Stimulated activated CD4-positive, alpha-beta T cell treated with anti-CD3 and anti-CD28 coated beads, Interleukin-15, amount 100 ng/mL, for 48 hours (primary cell): ENCODE data around the gene CPA5.

ENCODE experiments used
- DNase-seq, 2 donors: peaks; one replicate each; pipeline ENCODE4 v3.0.0-alpha.2; 2020; ENCODE audit warnings: low read depth in 2 of 2

The CPA5 gene

DNA sequence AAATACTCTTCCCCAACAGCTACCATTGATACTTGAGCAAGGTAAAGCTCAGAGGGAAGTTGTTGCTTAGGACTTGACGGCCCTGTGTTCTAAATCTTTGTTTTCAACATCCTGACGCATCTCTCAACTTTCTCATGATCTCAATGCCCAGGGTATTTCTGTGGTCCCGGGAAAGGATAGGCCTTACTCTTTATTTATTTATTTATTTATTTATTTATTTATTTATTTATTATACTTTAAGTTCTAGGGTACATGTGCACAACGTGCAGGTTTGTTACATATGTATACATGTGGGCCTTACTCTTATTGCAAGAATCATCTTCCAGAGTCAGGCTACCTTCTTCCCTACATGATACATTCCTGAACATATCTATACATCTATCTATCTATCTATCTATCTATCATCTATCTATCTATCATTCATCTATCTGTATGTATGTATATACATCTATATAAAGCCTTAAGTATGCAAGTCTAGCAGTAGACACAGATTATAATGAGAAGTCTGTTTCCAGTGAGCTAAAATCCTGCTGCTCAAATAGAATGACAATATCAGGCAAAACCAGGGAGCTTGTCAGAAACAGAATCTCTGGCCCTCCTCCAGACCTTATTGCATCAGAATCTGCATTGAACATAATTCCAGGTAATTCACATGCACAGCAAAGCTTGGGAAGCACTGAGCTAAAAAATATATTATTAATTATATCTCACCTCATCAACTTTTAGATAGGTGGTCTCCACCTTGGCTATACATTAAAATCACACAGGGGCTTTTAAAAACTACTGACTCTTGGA, 12.2 kb upstream of the CPA5 start:
- DNase-seq, result no peak

GRCh38 chr7:130333832-130334231, 10.8 kb upstream of the CPA5 start:
- no peak for DNase-seq

GRCh38 chr7:130334274-130334673, 10.3 kb upstream of the CPA5 start:
- DNase-seq, result no peak

GRCh38 chr7:130337410-130337971, 7.1 kb upstream of the CPA5 start:
- no peak for DNase-seq

- DNase-seq, result no peak
Measured at GRCh38 chr7:130338233-130338632, 6.4 kb upstream of the CPA5 start.

DNA sequence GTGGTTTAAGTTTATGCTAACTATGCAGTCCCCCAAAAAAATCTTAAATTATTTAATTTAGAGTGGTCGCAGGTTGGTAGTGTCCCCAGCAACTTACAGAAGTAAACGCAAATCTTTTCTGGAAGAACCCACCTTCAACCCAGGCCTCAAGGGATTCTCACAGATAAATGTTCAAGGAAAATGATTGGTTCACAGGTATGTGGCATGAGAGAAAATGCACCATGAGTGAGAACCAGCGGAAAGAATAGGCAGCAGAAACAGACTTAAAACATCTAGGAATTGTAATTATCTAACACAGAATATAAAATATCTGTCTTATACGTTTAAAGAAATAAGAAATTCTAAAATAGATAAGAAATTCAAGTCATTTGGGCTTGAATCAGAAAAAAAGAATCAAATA, 2.7 kb upstream of the CPA5 start:
- DNase-seq, result no peak

DNA sequence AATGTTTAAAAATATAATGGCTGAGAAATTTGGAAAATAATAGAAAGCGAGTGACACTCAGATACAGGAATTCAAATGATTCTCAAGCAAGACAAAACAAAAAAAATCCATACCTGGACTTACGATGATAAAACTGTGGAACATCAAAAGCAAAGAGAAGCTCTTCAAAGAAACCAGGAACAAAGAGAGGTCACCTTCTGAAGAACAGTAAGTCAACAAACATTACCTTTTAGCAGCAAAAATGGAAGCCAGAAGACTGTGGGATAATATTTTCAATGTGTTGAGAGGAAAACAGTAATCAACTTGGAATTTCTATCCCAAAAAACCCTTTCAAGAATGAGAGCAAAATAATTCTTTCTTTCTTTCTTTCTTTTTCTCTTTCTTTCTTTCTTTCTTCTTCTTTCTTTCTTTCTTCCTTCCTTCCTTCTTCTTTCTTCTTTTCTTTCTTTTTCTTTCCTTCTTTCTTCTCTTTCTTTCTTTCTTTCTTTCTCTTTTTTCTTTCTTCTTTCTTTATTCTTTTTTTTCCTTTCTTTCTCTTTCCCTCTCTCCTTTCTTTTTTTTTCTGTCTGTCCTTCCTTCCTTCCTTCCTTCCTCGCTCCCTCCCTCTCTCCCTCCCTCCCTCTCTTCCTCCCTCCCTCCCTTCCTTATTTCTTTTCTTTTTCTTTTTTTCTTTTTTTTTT, 1.8 kb upstream of the CPA5 start:
- DNase-seq, result no peak

- DNase-seq, result no peak
Measured at GRCh38 chr7:130345136-130345535, 520 bp downstream of the CPA5 start.

DNA sequence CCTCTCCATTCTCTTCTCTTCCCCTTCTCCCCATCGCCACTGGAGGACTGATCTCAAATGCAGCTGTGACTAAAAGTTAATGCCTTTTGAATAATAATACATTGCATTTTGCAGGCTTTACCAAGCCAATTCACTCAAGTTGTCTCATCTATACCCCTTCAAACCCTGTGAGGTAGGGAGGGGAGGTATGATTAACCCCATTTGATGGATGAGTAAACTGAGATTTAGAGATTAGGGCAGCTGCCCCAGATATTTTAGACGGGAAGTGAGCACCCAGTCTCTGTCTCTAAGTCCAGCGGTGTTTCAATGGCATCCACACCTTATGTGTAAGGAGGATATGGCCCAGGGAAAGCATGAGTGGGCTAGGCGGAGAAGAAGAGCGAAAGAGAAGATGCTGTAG, 1.1 kb downstream of the CPA5 start:
- DNase-seq, result no peak

DNA sequence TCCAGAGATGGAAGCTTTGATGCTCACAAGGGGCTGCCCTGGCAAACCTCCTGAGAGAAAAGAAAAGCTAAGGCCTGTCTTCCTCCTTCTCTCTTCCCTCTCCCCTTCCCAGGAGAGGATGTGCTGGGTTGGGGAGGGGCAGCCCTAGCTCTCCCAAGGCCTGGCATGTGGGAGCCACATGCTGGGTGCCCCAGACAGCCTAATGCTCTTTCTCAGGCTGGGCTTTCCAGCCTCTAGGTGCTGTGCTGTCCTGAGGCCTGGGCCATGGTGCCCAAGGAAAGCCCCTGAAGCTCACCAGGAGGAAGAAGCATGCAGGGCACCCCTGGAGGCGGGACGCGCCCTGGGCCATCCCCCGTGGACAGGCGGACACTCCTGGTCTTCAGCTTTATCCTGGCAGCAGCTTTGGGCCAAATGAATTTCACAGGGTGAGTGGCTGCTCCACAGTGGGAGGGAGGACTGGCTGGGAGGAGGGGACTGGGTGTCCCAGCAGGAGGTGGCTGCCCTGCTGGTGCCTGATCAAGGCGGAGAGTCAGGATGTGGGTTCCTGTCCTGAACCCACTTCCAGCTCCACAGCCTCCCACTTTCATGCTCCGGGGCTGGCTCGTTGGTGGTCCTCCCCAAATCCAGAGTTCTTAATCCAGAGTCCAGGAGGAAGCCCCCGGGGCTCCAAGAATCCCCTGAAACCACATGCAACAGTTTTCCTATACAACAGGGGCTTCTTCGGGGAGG, 1.7 kb downstream of the CPA5 start:
- no peak for DNase-seq

DNA sequence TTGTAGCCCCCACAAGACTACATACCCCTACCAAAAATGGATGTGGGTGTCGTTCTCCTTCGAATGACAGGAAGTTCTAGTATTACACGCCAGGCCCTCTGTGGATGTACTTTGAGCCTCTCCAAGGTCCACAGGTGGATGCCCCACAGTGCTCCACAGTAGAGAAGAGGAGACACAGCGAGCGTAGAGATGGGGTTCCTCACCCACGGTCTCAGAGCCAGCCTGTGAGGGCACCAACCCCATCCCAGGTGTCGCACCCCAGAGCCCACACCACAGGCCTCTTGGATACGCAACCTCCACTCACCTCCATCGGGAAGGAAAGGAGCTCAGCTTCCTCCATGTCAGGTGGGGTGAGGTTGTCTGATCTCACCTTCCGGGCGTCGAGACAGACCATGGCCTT, 2.3 kb downstream of the CPA5 start:
- no peak for DNase-seq

- DNase-seq, result no peak
Measured at GRCh38 chr7:130349911-130350782, 5.5 kb downstream of the CPA5 start.

- no peak for DNase-seq
Measured at GRCh38 chr7:130350945-130351790, 6.6 kb downstream of the CPA5 start.

- no peak for DNase-seq
Measured at GRCh38 chr7:130351791-130352090, 7.1 kb downstream of the CPA5 start.

GRCh38 chr7:130352194-130353074, 7.8 kb downstream of the CPA5 start:
- DNase-seq, result no peak

DNA sequence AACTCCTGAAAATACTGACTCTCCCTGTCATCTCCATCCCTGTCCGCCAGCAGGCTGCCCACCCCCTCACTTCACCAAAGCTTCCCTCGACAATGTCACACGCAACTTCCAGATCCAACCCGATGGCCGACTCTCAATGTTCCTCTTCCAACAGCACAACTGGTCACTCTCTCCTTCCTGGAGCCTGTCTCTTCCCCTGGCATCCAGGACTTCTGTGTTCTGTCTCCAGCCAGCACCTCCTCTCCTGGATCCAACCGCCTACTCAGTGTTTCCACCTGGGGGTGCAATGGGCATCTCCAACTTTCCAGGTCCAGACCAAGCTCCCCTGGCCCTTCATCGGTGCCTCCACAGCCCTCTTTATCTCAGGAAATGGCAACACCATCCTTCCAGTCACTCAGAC, 8.6 kb downstream of the CPA5 start:
- DNase-seq, result no peak

- no peak for DNase-seq
Measured at GRCh38 chr7:130356121-130356875, 11.7 kb downstream of the CPA5 start.

GRCh38 chr7:130356876-130357611, 12.4 kb downstream of the CPA5 start:
- no peak for DNase-seq
